CD4-positive, alpha-beta T cell treated with Interleukin-12 subunit alpha and Interleukin-12 subunit beta, for 1 hour (primary cell): ENCODE measurements around the gene TOLLIP.

Experiments used
- DNase-seq: peaks from one replicate; pipeline ENCODE4 v3.0.0-alpha.2; 2020

Gene TOLLIP

DNA sequence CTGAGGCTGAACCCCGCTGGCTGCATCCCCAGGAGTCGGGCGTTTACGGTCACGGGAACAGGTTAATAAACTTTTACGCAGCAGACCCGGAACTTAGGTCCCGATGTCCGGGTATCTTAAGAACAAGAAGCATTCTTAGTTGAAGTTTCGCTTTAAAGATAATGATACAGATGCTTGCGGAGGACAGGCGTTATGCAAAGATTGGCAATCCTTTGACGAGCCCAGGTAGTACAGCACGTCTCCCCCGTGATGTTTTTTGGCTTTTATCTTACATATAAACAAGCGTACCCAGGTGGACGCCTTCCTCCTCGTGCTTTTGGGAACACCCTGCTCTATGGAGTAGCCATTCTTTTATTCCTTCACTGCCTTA, 871 bp upstream of the TOLLIP start:
- DNase-seq = peak; percentile 19

DNA sequence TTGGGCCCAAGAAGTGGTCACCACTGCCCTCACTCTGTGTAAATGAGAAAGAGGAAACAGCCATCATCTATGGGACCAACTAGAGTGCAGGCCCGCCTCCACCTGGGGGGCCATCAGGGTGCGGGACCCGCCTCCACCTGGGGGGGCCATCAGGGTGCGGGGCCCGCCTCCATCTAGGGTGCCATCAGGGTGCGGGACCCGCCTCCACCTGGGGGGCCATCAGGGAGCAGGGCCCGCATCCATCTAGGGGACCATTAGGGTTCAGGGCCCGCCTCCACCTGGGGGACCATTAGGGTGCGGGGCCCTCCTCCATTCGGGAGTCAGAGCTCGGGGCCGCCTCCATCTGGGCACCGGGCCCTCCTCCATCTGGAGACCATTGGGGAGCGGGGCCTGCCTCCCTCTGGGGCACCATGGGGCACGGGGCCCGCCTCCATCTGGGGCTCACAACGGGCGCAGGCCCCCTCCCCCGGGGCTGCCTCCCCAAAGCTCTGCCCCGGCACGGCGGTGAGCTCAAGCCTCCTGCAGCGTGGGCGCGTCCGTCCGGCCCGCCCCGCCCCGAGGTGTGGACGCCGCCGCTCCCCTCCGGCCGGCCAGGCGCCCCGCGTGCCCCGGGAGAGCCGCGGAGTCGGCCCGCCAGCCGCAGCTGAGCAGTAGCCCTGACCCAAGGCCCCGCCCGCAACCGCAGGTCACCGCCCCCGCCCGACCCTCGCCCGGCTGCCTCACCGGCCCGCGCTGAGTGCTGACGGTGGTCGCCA, 512 bp downstream of the TOLLIP start:
- DNase-seq = no peak

DNA sequence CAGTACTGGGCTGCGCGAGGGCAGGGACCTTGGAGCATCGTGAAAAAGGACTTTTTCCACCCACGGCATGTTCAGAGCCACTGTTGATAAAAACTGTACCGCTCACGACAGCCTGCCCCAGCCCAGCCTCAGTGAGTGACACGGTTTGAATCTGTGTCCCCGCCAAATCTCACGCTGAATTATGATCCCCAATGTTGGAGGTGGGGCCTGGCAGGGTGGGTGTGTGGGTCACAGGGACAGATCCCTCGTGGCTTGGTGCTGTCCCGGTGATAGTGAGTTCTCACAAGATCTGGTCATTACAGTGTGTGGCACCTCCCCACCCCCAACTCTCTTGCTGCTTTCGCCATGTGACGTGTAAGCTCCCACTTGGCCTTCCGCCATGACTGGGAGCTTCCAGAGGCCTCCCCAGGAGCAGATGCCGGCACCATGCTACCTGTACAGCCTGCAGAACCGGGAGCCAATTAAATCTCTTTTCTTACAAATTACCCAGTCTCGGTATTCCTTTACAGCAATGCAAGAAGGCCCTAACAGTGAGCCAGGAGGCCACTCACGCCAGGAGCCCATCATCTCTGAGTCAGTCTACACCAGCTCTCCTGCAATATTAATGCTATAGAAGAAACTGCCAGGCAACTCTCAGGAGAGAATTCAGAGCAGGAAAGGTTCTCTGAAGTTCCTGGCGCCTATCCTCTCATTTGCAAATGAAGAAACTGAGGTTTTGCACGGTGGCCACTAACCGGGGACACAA, 1.3 kb downstream of the TOLLIP start:
- DNase-seq = no peak

DNA sequence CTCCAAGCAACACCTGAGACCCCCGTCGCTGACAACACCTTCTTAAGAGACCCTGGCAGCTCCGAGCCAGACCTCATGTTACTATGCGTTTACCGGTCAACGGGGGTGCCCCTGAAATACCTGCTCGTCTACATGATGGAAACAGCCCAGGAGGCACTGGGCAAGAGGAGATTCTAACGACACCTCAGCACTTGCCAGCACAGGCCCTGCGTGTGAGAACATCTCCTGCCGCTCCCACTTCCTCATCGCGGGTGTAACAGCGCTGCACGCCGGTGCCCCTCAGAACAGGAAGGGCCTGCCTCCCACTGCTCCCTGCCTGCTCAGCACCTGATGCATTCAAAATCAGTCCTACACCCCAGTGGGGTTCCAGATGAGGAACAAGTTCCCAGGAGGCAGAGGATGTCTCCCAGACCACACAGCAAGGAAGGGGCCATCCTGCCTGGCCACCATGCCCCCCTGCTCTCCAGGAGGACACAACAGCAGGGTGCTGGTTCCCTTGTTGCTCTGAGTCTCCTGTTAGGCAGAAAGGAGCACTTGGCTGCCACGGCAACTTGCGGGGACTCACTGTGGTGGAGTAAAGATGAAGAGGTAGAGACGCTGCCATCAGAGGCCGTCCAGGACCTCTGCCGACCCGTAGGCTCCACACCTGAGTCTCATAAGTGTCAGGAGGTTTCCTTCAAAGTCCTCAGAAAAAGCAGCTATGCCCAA, 2.1 kb downstream of the TOLLIP start:
- no peak for DNase-seq

DNA sequence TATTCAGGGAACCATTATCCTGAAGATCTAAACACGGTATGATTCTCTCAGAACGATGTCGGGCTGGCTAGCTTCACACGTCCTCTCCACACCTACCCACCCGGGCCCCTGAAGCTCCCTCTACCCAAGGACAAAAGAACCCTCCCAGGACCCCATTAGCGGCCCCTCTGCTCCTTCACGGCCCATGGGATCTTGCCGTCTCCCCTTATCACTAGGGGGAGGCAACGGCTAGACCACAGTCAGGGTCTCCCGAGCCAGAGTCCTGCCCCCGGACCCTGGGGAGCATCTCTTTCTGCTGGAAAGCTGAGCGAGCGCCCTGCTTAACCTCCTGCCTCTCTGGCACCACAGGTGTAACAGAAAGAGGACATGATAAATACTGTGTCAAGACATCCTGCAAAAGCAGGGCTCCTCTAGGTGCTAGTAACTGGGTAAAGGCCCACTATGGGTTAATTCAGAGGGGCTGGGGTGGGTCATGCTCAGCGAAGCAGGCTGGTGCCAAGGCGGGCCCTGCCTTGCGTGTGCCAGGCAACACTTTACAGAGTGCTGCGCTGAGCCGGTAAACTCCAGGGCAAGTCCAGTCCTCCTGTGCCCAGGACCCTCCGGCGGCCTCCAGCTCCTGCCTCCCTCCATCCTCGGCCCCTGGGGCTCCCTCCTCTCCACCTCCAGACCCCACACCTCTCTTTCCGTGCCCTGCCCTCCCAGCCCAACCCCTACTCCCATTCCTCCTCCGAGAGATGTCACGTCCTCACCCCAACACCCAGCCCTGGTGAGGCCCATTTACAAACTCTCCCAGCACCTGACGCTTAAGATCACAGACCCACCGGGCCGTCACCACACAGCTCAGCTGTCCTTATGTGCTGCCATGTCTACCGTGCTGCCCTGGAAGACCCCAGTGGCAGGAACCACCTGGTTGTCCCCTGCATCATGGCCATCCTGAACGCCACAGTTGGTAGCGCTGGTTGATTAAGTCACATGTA, 3.0 kb downstream of the TOLLIP start:
- DNase-seq = no peak

- DNase-seq = no peak
Observed at GRCh38 chr11:1305501-1306056, 3.9 kb downstream of the TOLLIP start.

DNA sequence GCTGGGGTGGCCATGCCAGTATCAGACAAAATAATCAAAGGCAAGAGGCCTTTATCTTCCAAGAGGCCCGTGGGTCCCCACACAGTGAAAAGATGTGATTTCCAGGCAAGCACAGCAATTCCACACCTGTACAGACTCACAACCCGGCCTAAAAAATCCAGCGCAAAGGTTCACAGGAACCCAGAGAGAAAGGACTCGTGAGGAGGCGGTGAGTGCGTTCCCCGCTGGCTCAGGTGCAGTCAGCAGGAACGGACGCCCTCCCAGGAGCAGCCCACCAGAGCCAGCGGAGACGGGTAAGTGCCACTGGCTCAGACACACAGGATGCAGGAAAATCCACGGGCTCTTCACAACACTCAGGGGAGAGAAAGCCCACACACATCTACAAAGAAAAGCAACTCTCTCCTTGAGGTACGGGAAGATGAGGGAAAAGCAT, 4.4 kb downstream of the TOLLIP start:
- no peak for DNase-seq

DNA sequence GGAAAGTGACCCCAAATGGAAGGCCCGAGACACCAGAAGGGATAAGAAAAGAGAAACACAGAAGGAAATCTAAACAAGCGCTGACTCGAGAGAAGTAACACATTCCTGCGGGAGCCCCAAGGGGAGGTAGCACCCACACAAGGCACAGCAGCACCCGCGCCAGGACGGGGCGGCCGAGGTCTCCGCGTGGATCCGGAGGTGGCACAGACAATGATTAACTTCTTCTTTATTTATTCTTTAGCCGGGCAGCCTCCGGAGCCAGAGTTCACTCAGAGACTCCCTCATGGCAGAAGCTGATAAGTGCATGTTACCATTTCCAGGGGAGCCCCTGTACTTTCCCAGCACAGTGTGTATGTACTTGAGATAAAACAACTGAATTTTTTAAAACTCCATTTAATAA, 5.1 kb downstream of the TOLLIP start:
- no peak for DNase-seq

- no peak for DNase-seq
Observed at GRCh38 chr11:1303973-1304372, 5.5 kb downstream of the TOLLIP start.

- no peak for DNase-seq
Observed at GRCh38 chr11:1303126-1303821, 6.2 kb downstream of the TOLLIP start.

DNA sequence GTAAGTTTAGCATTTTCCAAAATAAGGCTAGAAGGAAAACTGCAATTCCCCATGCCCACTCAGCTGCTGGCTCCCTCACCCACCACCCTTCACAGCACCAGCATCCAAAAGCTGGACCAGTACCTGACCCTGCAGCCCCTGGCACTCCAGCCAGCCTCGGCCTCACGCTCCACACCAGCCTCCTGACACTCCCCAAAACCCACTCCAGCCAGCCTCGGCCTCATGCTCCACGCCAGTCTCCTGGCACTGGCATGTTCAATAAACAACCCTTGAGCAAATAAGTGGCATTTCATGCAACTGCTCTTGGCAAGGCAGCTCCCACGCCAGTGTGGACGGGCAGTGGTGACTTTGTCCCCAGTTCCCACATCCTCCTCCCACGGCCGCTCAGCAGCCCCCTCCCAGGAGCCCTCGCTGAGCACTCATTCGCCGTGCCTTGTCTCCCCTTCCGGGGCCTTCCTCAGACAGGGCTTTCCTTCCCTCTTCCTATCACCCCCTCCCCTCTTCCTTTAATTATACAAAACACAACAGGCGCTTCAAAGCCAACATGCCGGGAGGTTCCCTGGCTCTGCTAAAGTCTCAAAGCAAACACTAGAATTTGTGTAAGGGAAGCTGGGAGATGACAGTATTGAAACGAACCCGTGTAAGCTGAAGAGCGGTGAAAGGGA, 6.8 kb downstream of the TOLLIP start:
- no peak for DNase-seq

DNA sequence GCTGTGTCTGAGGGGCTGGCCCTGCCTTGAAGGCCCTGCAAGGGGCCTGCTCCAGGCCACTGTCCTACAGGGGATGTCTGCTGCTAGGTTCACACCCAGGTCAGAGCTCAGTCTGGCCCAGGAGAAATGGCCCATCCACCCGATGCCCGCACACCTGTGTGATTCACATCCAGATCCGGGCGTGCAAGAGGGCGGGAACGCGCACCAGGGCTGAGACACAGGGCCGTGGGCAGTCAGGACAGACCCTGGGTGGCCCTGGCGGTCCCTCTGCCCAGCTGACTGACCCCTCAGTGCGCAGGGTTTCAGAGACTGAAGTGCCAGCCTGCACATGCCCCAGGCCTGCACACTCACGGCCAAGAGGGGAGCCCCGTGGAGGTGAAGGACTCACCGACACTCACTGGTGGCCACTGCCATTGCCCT, 7.4 kb downstream of the TOLLIP start:
- DNase-seq = no peak

DNA sequence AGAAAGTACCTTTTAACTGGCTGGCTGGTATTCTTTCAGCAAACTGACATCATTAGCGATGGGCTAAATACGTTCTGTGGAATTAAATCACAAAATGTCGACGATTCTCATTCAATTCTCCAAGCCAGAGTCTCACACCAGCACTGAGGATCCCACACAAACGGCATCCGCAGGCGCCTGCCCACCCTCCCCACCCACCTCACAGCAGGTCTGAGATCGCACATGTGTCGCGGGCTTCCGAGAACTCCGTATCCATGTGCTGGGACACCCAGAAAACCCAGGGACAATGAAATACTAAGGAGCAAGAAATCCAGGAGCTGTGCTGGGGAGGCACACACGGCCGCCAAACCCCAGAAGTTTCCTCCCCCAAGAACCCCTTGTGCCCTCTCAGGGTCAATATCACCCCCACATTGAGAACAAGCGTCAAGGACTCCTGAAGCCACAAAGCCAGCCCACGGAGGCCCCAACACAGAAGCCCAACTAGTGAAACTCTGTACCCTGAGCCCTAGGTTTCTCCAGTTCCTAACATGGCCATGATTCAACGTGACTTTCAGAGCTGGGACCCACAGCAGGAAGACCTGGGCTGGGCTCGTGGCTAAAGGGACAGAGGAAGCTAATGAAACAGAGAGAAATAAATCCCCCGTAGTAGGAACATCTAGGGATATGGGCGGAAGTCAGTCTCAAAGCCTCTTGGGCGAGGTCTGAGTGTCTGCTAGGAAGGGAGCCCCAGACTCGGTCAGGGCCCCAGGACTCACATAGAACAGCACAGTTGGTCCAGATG, 8.0 kb downstream of the TOLLIP start:
- no peak for DNase-seq

- DNase-seq = no peak
Observed at GRCh38 chr11:1300569-1301187, 8.8 kb downstream of the TOLLIP start.

DNA sequence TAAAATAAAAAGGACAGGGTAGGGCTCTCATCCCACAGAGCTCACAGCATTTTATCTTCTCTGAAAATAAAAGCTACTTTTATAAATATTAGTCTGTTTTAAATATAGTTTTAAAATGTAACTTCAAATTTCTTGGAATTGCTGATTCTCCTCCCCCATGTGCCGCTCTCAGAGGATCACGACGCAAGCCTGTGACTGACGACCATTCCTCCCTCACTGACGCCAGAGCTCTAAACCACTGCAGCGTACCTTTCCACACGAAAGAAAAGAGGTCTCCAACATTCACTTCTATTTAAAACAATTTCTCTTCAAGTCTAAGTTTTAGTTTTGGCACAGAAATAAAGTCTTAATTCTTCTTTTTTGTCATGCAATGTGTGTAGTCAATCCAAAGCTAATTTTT, 9.3 kb downstream of the TOLLIP start:
- no peak for DNase-seq

DNA sequence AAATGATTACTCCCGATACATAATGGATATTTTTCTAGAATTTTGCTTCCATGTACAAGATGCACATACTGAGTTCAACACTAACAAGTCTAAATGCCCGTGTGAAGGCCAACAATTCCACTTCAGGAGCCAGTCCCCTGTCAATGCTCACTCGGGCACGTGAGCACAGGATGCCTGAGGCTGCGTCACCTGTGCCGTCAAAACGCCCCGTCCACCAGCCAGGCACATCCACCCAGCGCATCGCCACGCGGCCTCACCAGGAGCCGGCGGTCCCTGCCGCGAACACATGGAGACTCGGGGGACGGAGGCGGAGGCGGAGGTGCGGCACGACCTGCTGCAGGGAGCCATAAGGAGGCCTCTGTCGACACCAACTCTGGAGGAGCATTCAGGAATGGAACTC, 9.8 kb downstream of the TOLLIP start:
- no peak for DNase-seq

DNA sequence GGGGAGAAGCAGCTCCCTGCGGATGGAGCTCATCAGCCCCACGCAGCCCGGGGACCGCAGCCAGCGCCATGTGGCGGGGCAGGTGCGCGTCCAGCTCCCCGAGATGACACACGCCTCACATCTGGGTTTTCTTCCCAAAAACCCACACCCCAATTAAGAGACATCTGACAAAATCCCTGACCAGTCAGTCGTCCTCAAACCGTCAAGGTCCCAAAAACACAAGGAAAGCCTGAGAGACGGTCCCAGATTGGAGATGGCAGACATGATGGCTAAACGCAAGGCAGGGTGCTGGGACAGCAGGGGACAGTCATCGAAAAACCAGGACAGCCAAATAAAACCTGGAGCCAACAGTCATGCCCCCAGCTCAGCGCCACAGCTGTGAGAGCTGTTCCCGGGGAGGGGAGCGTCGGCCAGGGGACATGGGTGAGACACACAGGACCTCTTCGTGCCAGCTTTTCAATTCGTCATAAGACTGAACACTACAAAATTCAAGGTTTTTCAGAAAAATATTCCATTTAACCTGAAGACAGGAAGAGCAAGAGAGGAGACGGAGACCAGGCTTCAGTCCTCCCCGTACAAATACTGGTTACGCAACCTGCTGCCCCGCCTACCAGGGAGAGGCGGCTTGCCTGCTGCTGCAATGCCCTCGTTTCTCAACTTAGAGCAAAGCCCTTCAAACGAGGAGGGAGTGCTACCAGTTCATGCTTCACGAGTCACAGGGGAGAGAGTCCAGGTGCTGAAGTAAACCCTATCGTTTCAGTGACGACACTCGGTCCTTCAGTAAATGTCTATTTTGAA, 10.5 kb downstream of the TOLLIP start:
- no peak for DNase-seq

GRCh38 chr11:1297576-1298473, 11.6 kb downstream of the TOLLIP start:
- DNase-seq = no peak
